ENCODE measurements around the gene CIITA. TPM values are rescaled to one million over a fixed set of nuclear protein-coding genes. Genes with fewer than 3 reads are reported as not detected.

Gene CIITA
- total and polyA plus RNA-seq, 2 donors = 5.6 to 6.4 TPM

- no peak overlapping the region for H3K27ac ChIP-seq (ENCODE audit: low read depth)
- DNase-seq (ENCODE audit: extremely low spot score) = no peak
Measured at GRCh38 chr16:10865991-10866966, 10.7 kb upstream of the CIITA start.

GRCh38 chr16:10867199-10867598, 9.8 kb upstream of the CIITA start:
- no peak overlapping the region for H3K4me3 ChIP-seq (ENCODE audit: low read depth, low read length)
- no peaks in the 10 kb centered on the region for H3K36me3 ChIP-seq (ENCODE audit: insufficient read depth)
- no peaks in the 10 kb centered on the region for H3K4me1 ChIP-seq (ENCODE audit: insufficient read depth)
- 87% methylated on average over 6 of the region's 6 CpGs for WGBS
- H3K27ac ChIP-seq (ENCODE audit: low read depth) = no peak overlapping the region
- no peak for DNase-seq (ENCODE audit: extremely low spot score)

More at GRCh38 chr16:10865991-10866966, 10.7 kb upstream of the CIITA start:
- Histone ChIP-seq H3K4me1 (ENCODE audit: insufficient read depth) (no peaks in the 10 kb centered on the region), H3K36me3 (ENCODE audit: insufficient read depth) (no peaks in the 10 kb centered on the region), H3K4me3 (ENCODE audit: low read depth, low read length) (no peak overlapping the region)
- WGBS = 67% methylated on average over 13 of the region's 13 CpGs

- Histone ChIP-seq H3K27ac (ENCODE audit: low read depth) (no peak overlapping the region), H3K4me3 (ENCODE audit: low read depth, low read length) (no peak overlapping the region), H3K36me3 (ENCODE audit: insufficient read depth) (no peaks in the 10 kb centered on the region), H3K4me1 (ENCODE audit: insufficient read depth) (no peaks in the 10 kb centered on the region)
- WGBS = 76% methylated on average over 6 of the region's 6 CpGs
- DNase-seq (ENCODE audit: extremely low spot score) = no peak
Measured at GRCh38 chr16:10868104-10868595, 8.9 kb upstream of the CIITA start.

GRCh38 chr16:10868596-10869469, 8.2 kb upstream of the CIITA start:
- Histone ChIP-seq H3K36me3 (ENCODE audit: insufficient read depth) (no peaks in the 10 kb centered on the region), H3K4me3 (ENCODE audit: low read depth, low read length) (no peak overlapping the region), H3K27ac (ENCODE audit: low read depth) (no peak overlapping the region), H3K4me1 (ENCODE audit: insufficient read depth) (no peaks in the 10 kb centered on the region)
- WGBS = 38% methylated on average over 13 of the region's 13 CpGs
- no peak for DNase-seq (ENCODE audit: extremely low spot score)

- no peak for DNase-seq (ENCODE audit: extremely low spot score)
- WGBS = 79% methylated on average over 5 of the region's 5 CpGs
- H3K4me1 ChIP-seq (ENCODE audit: insufficient read depth) = no peaks in the 10 kb centered on the region
- no peak overlapping the region for H3K4me3 ChIP-seq (ENCODE audit: low read depth, low read length)
- no peaks in the 10 kb centered on the region for H3K36me3 ChIP-seq (ENCODE audit: insufficient read depth)
- no peak overlapping the region for H3K27ac ChIP-seq (ENCODE audit: low read depth)
Measured at GRCh38 chr16:10870137-10870776, 6.7 kb upstream of the CIITA start.

- WGBS = 75% methylated on average over 5 of the region's 5 CpGs
- no peak overlapping the region for H3K27ac ChIP-seq (ENCODE audit: low read depth)
Measured at GRCh38 chr16:10870808-10871156, 6.2 kb upstream of the CIITA start.

GRCh38 chr16:10871157-10871991, 5.6 kb upstream of the CIITA start:
- Histone ChIP-seq H3K36me3 (ENCODE audit: insufficient read depth) (no peaks in the 10 kb centered on the region), H3K27ac (ENCODE audit: low read depth) (no peak overlapping the region), H3K4me1 (ENCODE audit: insufficient read depth) (no peaks in the 10 kb centered on the region), H3K4me3 (ENCODE audit: low read depth, low read length) (no peak overlapping the region)
- 35% methylated on average over 10 of the region's 10 CpGs for WGBS
- DNase-seq (ENCODE audit: extremely low spot score) = no peak

More at GRCh38 chr16:10870808-10871156, 6.2 kb upstream of the CIITA start:
- Histone ChIP-seq H3K4me1 (ENCODE audit: insufficient read depth) (no peaks in the 10 kb centered on the region), H3K36me3 (ENCODE audit: insufficient read depth) (no peaks in the 10 kb centered on the region), H3K4me3 (ENCODE audit: low read depth, low read length) (no peak overlapping the region)
- DNase-seq (ENCODE audit: extremely low spot score) = no peak

GRCh38 chr16:10876315-10876714, 687 bp upstream of the CIITA start:
- Histone ChIP-seq H3K4me1 (ENCODE audit: insufficient read depth) (no peaks in the 10 kb centered on the region), H3K4me3 (ENCODE audit: low read depth, low read length) (no peak overlapping the region), H3K36me3 (ENCODE audit: insufficient read depth) (no peaks in the 10 kb centered on the region), H3K27ac (ENCODE audit: low read depth) (no peak overlapping the region)
- 85% methylated on average over 2 of the region's 2 CpGs for WGBS
- no peak for DNase-seq (ENCODE audit: extremely low spot score)

- no peak overlapping the region for H3K4me3 ChIP-seq (ENCODE audit: low read depth, low read length)
- no peaks in the 10 kb centered on the region for H3K4me1 ChIP-seq (ENCODE audit: insufficient read depth)
- no peak overlapping the region for H3K27ac ChIP-seq (ENCODE audit: low read depth)
- H3K36me3 ChIP-seq (ENCODE audit: insufficient read depth) = no peaks in the 10 kb centered on the region
- WGBS = 69% methylated on average over 8 of the region's 8 CpGs
- DNase-seq (ENCODE audit: extremely low spot score) = no peak
Measured at GRCh38 chr16:10877472-10877946, 507 bp downstream of the CIITA start.

GRCh38 chr16:10878328-10878643, 1.3 kb downstream of the CIITA start:
- WGBS = 27% methylated on average over 4 of the region's 4 CpGs
- H3K27ac ChIP-seq (ENCODE audit: low read depth) = no peak overlapping the region
- DNase-seq (ENCODE audit: extremely low spot score) = no peak

GRCh38 chr16:10878644-10879501, 1.9 kb downstream of the CIITA start:
- no peak for DNase-seq (ENCODE audit: extremely low spot score)

More at GRCh38 chr16:10878328-10878643, 1.3 kb downstream of the CIITA start:
- H3K4me3 ChIP-seq (ENCODE audit: low read depth, low read length) = peak overlapping the region; percentile 47
- no peaks in the 10 kb centered on the region for H3K4me1 ChIP-seq (ENCODE audit: insufficient read depth)
- no peaks in the 10 kb centered on the region for H3K36me3 ChIP-seq (ENCODE audit: insufficient read depth)

More at GRCh38 chr16:10878644-10879501, 1.9 kb downstream of the CIITA start:
- H3K36me3 ChIP-seq (ENCODE audit: insufficient read depth) = no peaks in the 10 kb centered on the region
- H3K27ac ChIP-seq (ENCODE audit: low read depth) = no peak overlapping the region
- H3K4me1 ChIP-seq (ENCODE audit: insufficient read depth) = no peaks in the 10 kb centered on the region
- 2% methylated on average over 49 of the region's 49 CpGs for WGBS
- peak overlapping the region; percentile 47 for H3K4me3 ChIP-seq (ENCODE audit: low read depth, low read length)

Data from urinary bladder (tissue), 4 donors.